GM18858 (cell line): ENCODE results near the gene ING3.
A peak's percentile ranks its signal among the peaks of the same experiment; 100 is the strongest.

Source experiments
- ATAC-seq: cut with Tn5 transposase; IDR thresholded peaks from one replicate; pipeline ENCODE4 v1.9.1; 2021; ENCODE audit not compliant: unreplicated experiment

ING3 gene

DNA sequence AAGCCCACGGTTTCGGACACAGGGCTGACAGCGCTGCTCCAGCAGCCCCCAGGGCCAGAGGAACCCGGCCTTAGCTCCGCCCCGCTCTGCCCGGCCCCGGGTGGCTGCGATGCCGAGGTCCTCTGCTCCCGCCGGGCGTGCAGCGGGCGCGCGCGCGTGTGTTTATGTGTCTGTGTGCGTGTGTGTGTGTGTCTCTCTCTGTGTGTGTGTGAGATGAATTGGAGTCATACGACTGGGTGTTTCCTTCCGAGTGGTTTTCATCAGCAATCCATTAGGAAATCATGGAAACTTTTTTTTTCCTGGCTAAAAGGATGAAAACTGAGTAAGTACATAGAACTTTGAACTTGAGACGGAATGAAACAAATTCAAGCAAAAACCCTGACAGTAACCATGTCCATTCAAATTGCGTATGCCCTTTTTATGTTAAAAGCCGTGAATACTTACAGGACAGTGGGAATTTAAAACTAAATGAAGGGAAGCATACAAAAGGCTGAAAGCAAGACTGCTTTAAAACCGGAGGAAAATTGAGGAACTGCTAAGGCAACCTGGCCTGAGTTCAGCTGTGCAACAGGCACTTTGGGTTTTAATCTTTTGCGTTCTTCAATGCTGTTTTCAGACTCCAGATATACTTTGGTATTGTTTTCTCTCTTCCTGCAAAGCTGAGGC is 38.1 kb downstream of the ING3 start, which contains the start of gene CPED1:
Gene CPED1 (plus strand): TSS at position 121 of the 666 bp plus-strand sequence. CDS start 911 bp downstream, outside the sequence.
- ATAC-seq, result peak; percentile 35

DNA sequence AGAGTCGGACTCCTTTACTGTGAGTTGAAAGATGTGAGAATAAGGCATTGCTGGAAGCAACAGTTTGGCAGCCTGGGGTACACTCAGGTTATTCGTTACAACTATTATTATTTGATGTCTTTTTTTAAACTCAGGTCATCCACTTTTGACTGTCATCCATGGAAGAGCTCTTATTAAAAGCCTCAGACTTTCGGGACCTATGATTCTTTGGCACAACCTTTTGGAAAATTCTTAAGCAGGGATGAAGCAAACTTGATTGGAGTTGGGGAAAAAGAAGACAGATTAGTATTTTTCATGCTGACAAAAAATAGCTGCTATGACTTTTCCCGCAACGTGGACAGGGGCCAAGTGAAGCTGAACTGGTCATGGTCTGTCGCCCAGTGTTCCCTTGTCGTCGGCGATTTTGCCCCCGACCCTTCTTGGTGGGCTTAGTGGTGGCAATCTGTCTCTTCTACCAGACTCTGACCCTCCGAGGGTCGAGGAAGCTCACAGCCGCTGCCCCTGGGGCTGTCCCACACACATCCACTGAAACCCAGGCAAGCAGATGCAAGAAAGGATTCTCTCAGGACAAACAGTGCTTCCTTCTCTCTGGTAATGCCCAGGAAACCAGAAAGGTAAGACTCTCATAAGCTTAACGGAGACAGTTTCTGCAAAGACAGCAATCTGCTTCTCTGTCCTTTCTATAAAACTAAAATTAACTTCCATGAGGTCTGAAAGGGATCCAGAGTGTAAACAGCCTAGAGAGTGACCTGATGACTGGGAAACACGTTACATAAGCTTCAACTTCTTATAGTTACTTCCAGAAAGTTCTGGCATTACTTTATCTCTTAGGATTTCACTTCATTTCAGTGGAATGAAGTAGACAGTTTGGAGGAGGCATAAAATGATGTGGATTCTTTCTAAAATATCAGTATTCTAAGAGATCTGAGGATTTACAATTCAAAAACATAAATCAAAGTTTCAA is 39.0 kb downstream of the ING3 start:
- no peak for ATAC-seq

DNA sequence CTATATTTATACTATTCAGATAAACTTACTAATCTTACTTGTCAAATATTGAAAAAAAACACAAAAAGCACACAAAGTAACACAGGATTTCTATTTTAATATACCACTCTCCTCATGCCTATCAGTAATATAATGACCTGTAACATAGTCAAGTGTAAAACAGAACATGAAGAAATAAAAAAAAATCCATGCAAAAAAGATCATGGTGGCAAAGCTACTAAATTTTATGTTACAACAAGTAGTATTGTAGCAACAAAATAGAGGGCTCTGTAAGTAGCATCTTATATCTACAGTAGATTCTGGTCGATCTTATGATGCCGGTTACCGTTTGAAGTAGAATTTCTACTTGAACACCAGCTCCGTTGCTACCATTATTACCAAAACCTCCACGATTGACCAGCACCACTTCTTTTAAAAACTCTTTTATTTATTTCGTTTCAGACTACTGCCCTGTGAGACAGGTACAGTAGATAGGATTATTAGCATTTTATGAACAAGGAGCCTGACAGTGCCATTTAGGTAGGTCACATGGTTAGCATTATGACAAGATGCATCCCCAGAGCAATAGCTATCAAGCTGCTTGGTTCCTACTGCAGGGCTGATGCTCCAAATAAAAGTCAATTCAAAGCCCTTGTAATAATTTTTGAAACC is 40.0 kb downstream of the ING3 start:
- ATAC-seq, result no peak

- ATAC-seq, result no peak
Measured at GRCh38 chr7:120991161-120991560, 40.6 kb downstream of the ING3 start.

GRCh38 chr7:120991581-120991980 is 41.0 kb downstream of the ING3 start:
- no peak for ATAC-seq

- no peak for ATAC-seq
Measured at GRCh38 chr7:120992272-120992964, 41.8 kb downstream of the ING3 start.

GRCh38 chr7:120992965-120993494 is 42.5 kb downstream of the ING3 start:
- no peak for ATAC-seq

GRCh38 chr7:120993553-120994191 is 43.1 kb downstream of the ING3 start:
- ATAC-seq, result no peak

DNA sequence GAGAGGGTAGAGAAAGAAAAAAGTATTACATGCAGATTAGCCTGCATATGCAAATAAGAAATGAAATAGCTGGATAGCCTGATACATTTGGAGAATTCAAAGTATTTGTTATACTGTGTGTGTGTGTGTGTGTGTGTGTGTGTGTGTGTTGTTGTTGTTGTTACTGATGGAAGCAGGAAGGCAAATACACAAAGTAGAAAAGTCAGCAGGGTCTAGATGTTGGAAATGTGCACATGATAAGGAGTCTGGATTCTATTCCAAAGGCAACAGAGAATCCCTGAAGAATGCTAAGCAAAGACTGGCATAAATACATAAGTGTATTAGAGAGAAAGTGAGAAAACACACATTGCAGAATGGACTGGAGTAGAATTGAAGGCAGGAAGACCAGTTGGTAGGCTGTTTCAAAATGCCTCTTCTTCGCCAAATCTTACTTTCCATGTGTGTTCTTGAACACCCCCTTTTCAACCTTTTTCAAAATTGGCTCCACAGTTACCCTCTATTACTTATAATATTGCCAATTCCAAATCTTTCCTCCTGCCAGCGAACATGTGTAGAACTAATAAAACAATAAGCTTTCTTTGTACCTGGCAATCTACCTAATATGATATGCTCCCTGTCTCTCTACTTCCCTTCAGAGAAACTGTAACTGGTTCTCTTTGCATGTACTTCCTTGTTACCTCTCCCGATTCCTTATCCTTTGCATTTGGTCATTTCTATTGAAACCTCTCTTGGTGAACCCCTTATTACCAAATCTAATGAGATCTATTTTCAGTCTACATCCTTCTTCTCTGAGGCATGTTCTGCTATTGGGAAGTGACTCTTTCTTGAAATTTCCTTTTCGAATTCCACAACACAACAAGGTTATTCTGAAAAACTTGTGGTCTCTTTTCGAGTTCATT is 44.2 kb downstream of the ING3 start:
- ATAC-seq, result no peak

GRCh38 chr7:120995654-120996053 is 45.1 kb downstream of the ING3 start:
- ATAC-seq, result no peak

DNA sequence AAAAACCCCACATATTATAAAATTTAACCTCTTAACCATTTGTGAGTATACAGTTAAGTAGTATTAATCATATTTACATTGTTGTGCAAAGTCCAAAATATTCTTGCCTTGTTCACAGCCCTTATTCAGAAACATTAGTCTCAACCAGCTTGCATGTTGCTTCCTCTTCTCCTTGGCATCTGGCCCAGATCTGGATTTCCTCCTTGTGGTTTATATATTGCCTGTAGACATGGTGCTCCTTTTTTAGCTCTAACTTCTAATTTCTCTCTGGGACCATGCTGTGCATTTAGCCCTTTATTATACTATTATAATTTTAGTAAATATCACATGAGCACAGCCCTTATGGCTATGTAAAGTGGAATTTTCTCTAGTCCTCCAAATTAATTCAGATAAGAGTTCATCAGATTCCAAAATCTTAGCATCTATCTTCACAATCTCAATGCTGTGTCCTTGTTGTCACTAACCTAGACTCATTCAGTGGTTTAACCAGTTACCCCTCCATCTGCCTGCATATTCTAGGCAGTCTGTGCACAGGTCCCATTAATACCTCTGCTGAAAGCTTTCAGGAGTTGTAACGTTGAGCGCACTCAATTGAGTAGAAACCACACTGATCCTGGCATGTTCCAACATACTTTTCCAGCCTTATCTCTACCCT is 45.9 kb downstream of the ING3 start:
- ATAC-seq, result peak; percentile 56

GRCh38 chr7:120996988-120997345 is 46.4 kb downstream of the ING3 start:
- ATAC-seq, result no peak

DNA sequence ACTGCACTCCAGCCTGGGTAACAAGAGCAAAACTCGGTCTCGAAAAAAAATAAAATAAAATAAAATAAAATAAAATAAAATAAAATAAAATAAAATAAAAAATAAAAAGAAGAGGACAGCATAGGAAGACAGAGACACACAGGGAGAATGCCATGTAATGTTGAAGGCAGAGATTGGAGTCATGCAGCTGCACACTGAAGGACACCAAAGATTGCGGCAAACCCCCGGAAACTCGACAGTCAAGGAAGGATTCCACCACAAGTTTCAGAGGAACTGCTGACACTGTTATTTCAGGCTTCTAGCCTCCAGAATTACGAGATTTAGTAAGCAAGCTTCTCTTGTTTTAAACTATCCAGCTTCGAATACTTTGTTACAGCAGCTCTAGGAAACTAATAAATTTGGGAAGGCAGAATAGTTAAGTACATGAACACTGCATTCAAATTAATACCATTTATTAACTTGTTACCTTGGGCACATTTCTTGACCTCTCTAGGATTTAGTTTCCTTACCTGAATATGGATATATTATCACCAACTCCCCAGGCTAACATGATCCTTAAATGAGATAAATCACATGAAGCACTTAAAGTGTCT is 47.4 kb downstream of the ING3 start:
- ATAC-seq, result no peak

DNA sequence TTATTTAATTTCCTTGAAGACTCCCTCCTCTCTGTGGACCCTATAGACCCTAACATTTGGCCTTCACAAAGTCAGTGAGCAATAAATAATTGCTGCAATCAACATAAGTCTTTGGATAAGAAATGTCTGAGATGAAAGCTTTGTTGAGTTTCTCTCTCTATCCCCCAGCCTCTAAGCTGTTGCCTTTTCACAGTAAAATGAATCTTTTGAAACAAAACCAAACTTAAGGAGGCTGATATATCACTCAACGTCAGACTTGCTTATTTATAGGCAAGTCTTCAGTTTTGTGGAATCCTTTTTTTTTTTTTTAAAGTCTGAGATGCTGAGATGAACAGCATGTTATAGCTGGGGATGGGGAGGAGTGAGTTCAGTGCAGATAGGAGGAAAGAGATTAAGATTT is 47.9 kb downstream of the ING3 start:
- ATAC-seq, result no peak

GRCh38 chr7:120998996-120999565 is 48.5 kb downstream of the ING3 start:
- no peak for ATAC-seq

- ATAC-seq, result no peak
Measured at GRCh38 chr7:121000081-121000983, 49.8 kb downstream of the ING3 start.
